Measurements from ENCODE around the gene RARG. TPM values are rescaled to one million over a fixed set of nuclear protein-coding genes. Genes with fewer than 3 reads are reported as not detected.

The RARG gene
- total RNA-seq, 1 experiment from 2014 or later: 118 TPM

- Histone ChIP-seq H4K20me1 (ENCODE audit: insufficient read depth) (no peaks in the 10 kb centered on the region), H3K9me2 (ENCODE audit: insufficient read depth) (no peaks in the 10 kb centered on the region), H3K27ac (no peak overlapping the region), H3K4me1 (replicated peaks; ENCODE audit: insufficient read depth) (peaks cover 11% of the 10 kb centered on the region), H3K4me2 (peak overlapping the region; percentile 96), H3K27me3 (ENCODE audit: insufficient read depth, low read depth) (no peaks in the 10 kb centered on the region), H3K9me3 (ENCODE audit: insufficient read depth, low read depth) (no peaks in the 10 kb centered on the region), H3K79me2 (ENCODE audit: low read depth) (peaks cover 20% of the 10 kb centered on the region), H3F3A (ENCODE audit: insufficient read depth, low read depth) (peaks cover 11% of the 10 kb centered on the region; the same call in 1 of the 2 replicates), H2AFZ (peak overlapping the region; percentile 95), H3K4me3 (peak overlapping the region; percentile 85), H3K36me3 (ENCODE audit: low read depth) (no peaks in the 10 kb centered on the region)
- peak in 1 of 2 experiments; percentile 11 for DNase-seq
- POLR2A ChIA-PET (ENCODE audit: unreplicated experiment): interaction anchor here (0.7 kb wide), 1 partner anchor 129 kb away, joined by 7 read pairs; no protein-coding TSS in a partner anchor
- TSS peak; percentile 62 for BruUV-seq (replicated peaks)
- intact Hi-C loops (cut with micrococcal nuclease; ENCODE audit: unreplicated experiment): loop anchor here (1.0 kb wide), 1 partner anchor 56 kb away; no protein-coding TSS in a partner anchor
- CTCF ChIA-PET: interaction anchor here (0.5 to 1.9 kb wide), 4 partner anchors 17 to 226 kb away, joined by 3 to 7 read pairs (median 5); a partner anchor contains a TSS
- TF ChIP-seq EZH2 (IDR thresholded peaks at IDR 0.05; ENCODE audit: low read depth) (no peak), CTCF (conservative IDR thresholded peaks at IDR 0.05) (no peak)
Observed at GRCh38 chr12:53268630-53269562, 36.9 kb upstream of the RARG start.

- Histone ChIP-seq H3K27me3 (ENCODE audit: insufficient read depth, low read depth) (no peaks in the 10 kb centered on the region), H2AFZ (peak within 1 kb of the TSS; percentile 95), H3K9me3 (ENCODE audit: insufficient read depth, low read depth) (no peaks in the 10 kb centered on the region), H3K4me2 (peak within 1 kb of the TSS; percentile 96), H3K36me3 (ENCODE audit: low read depth) (no peaks in the 10 kb centered on the region), H4K20me1 (ENCODE audit: insufficient read depth) (no peaks in the 10 kb centered on the region), H3K27ac (no peak within 1 kb of the TSS), H3K4me3 (peak within 1 kb of the TSS; percentile 85), H3K9me2 (ENCODE audit: insufficient read depth) (no peaks in the 10 kb centered on the region), H3K79me2 (ENCODE audit: low read depth) (peaks cover 20% of the 10 kb centered on the region), H3K4me1 (replicated peaks; ENCODE audit: insufficient read depth) (peaks cover 11% of the 10 kb centered on the region), H3F3A (ENCODE audit: insufficient read depth, low read depth) (peaks cover 11% of the 10 kb centered on the region; the same call in 1 of the 2 replicates)
- peak; percentile 63 to 73 for DNase-seq
- POLR2A ChIA-PET (ENCODE audit: unreplicated experiment): interaction anchor here (0.6 to 0.8 kb wide), 4 partner anchors 48 to 758 kb away, joined by 4 to 56 read pairs (median 16); no protein-coding TSS in a partner anchor
- CTCF ChIA-PET: interaction anchor here (0.5 to 1.9 kb wide), 4 partner anchors 16 to 225 kb away, joined by 3 to 7 read pairs (median 6); a partner anchor contains a TSS
- TF ChIP-seq CTCF (conservative IDR thresholded peaks at IDR 0.05) (no peak; the same call in 1 of the 2 replicates), EZH2 (IDR thresholded peaks at IDR 0.05; ENCODE audit: low read depth) (no peak)
- no TSS peak for BruUV-seq (replicated peaks)
- intact Hi-C loops (cut with micrococcal nuclease; ENCODE audit: unreplicated experiment): loop anchor here (1.0 kb wide), 1 partner anchor 55 kb away; no protein-coding TSS in a partner anchor
Observed at GRCh38 chr12:53267999-53268629, 36.1 kb upstream of the RARG start, which contains the start of gene ESPL1. TSS of gene ESPL1 (plus strand) at chr12:53268299. CDS start at chr12:53268767, 468 bp downstream.
